T-helper 17 cell (primary cell): Measurements from ENCODE around the gene ISG15. TPM values are rescaled to one million over a fixed set of nuclear protein-coding genes. Genes with fewer than 3 reads are reported as not detected.
"Not testable (repeated sequence)": the region's sequence is repeated elsewhere in the genome, so short reads cannot be mapped to it uniquely, and the experiment has no call there.

ENCODE experiments used
- ATAC-seq: fragments of 150-1000 bp; cut with Tn5 transposase; 2 replicates; pipeline ENCODE4 v1.10.0; 2021; ENCODE audit warnings: mild to moderate bottlenecking, moderate library complexity
- DNase-seq, 3 donors: peaks; one replicate each; pipeline versions ENCODE4 v3.0.0 to v3.0.0-alpha.2; 2020 to 2021
- H3K9me3 ChIP-seq: one replicate; pipeline ENCODE4 v1.7.0; 2013; ENCODE audit warnings: low read length, mild to moderate bottlenecking; ENCODE audit not compliant: control insufficient read depth, poor library complexity, severe bottlenecking
- H3K27ac Mint-ChIP-seq: one replicate; pipeline ENCODE4 v1.8.0; 2022; ENCODE audit warnings: mild to moderate bottlenecking, moderate library complexity, mixed read lengths
- H3K27me3 Mint-ChIP-seq: one replicate; pipeline ENCODE4 v1.8.0; 2022; ENCODE audit warnings: mixed read lengths
- H3K36me3 Mint-ChIP-seq: one replicate; pipeline ENCODE4 v1.8.0; 2022; ENCODE audit warnings: low read depth, mixed read lengths
- H3K4me1 Mint-ChIP-seq: one replicate; pipeline ENCODE4 v1.8.0; 2022; ENCODE audit warnings: mild to moderate bottlenecking, mixed read lengths
- H3K4me3 Mint-ChIP-seq: one replicate; pipeline ENCODE4 v1.8.0; 2022; ENCODE audit warnings: mild to moderate bottlenecking, moderate library complexity, mixed read lengths
- total RNA-seq, 4 donors: library from RNA in 2 of 4; stranded (reverse) in 2 of 4; gene quantifications; one replicate each; pipeline ENCODE4 v1.2.3 and lab custom pipeline; 2022 to 2026

ISG15 gene
- total RNA-seq, 2 donors from 2014 or later = 19.5 to 52.1 TPM

- no peak overlapping the region for H3K4me3 Mint-ChIP-seq
Measured at GRCh38 chr1:1004420-1004779, 8.9 kb upstream of the ISG15 start.

GRCh38 chr1:1004780-1005697 lies 8.3 kb upstream of the ISG15 start:
- H3K4me3 Mint-ChIP-seq = peak overlapping the region; percentile 47
- DNase-seq (no peak), ATAC-seq (no peak)
- H3K27me3 Mint-ChIP-seq = peaks cover 45% of the 10 kb centered on the region
- peaks cover 4% of the 10 kb centered on the region for H3K36me3 Mint-ChIP-seq
- no peaks in the 10 kb centered on the region for H3K9me3 ChIP-seq
- H3K27ac Mint-ChIP-seq = no peak overlapping the region
- peaks cover 12% of the 10 kb centered on the region for H3K4me1 Mint-ChIP-seq

More at GRCh38 chr1:1004420-1004779, 8.9 kb upstream of the ISG15 start:
- Mint-ChIP-seq H3K4me1 (peaks cover 12% of the 10 kb centered on the region), H3K27ac (no peak overlapping the region), H3K36me3 (peaks cover 4% of the 10 kb centered on the region), H3K27me3 (peaks cover 45% of the 10 kb centered on the region)
- no peak for ATAC-seq
- H3K9me3 ChIP-seq = no peaks in the 10 kb centered on the region
- no peak for DNase-seq

- H3K4me3 Mint-ChIP-seq = no peak overlapping the region
- DNase-seq = peak in 1 of 3 donors; percentile 3
- H3K27me3 Mint-ChIP-seq = peaks cover 45% of the 10 kb centered on the region
Measured at GRCh38 chr1:1005774-1006304, 7.5 kb upstream of the ISG15 start.

GRCh38 chr1:1006305-1007159 lies 6.8 kb upstream of the ISG15 start:
- Mint-ChIP-seq H3K27me3 (peaks cover 45% of the 10 kb centered on the region), H3K36me3 (peaks cover 2% of the 10 kb centered on the region), H3K4me3 (no peak overlapping the region), H3K4me1 (peaks cover 12% of the 10 kb centered on the region), H3K27ac (no peak overlapping the region)
- no peaks in the 10 kb centered on the region for H3K9me3 ChIP-seq
- ATAC-seq (no peak), DNase-seq (no peak)

More at GRCh38 chr1:1005774-1006304, 7.5 kb upstream of the ISG15 start:
- peaks cover 12% of the 10 kb centered on the region for H3K4me1 Mint-ChIP-seq
- H3K27ac Mint-ChIP-seq = no peak overlapping the region
- peaks cover 2% of the 10 kb centered on the region for H3K36me3 Mint-ChIP-seq
- H3K9me3 ChIP-seq = no peaks in the 10 kb centered on the region
- no peak for ATAC-seq

GRCh38 chr1:1010131-1010530 lies 3.2 kb upstream of the ISG15 start:
- Mint-ChIP-seq H3K4me1 (peaks cover 20% of the 10 kb centered on the region), H3K27me3 (peaks cover 27% of the 10 kb centered on the region)
- not testable (repeated sequence) for ATAC-seq, H3K9me3 ChIP-seq, H3K27ac Mint-ChIP-seq, DNase-seq, H3K36me3 Mint-ChIP-seq, H3K4me3 Mint-ChIP-seq

- H3K27me3 Mint-ChIP-seq = peaks cover 19% of the 10 kb centered on the region
- no peak for DNase-seq
- peaks cover 6% of the 10 kb centered on the region for H3K36me3 Mint-ChIP-seq
- no peak for ATAC-seq
- H3K27ac Mint-ChIP-seq = no peak overlapping the region
- H3K4me3 Mint-ChIP-seq = no peak overlapping the region
- peaks cover 18% of the 10 kb centered on the region for H3K4me1 Mint-ChIP-seq
- H3K9me3 ChIP-seq = no peaks in the 10 kb centered on the region
Measured at GRCh38 chr1:1011396-1011949, 1.8 kb upstream of the ISG15 start.

GRCh38 chr1:1012736-1013104 lies 577 bp upstream of the ISG15 start:
- Mint-ChIP-seq H3K27me3 (peaks cover 12% of the 10 kb centered on the region), H3K4me3 (peak overlapping the region; percentile 98), H3K4me1 (peaks cover 21% of the 10 kb centered on the region), H3K27ac (peak overlapping the region; percentile 98)
- H3K9me3 ChIP-seq, DNase-seq, H3K36me3 Mint-ChIP-seq: not testable (repeated sequence)
- peak; percentile 4 for ATAC-seq

GRCh38 chr1:1013922-1014648 lies 788 bp downstream of the ISG15 start:
- Mint-ChIP-seq H3K4me3 (peak overlapping the region; percentile 98), H3K27ac (peak overlapping the region; percentile 98), H3K27me3 (peaks cover 1% of the 10 kb centered on the region), H3K4me1 (peaks cover 20% of the 10 kb centered on the region), H3K36me3 (peaks cover 6% of the 10 kb centered on the region)
- H3K9me3 ChIP-seq = no peaks in the 10 kb centered on the region
- ATAC-seq = peak; percentile 29
- peak in 1 of 3 donors; percentile 17 for DNase-seq

- H3K4me3 Mint-ChIP-seq = peak overlapping the region; percentile 98
- no peaks in the 10 kb centered on the region for H3K27me3 Mint-ChIP-seq
- peak in 1 of 3 donors; percentile 10 for DNase-seq
- peak overlapping the region; percentile 98 for H3K27ac Mint-ChIP-seq
- H3K9me3 ChIP-seq = no peaks in the 10 kb centered on the region
- peaks cover 6% of the 10 kb centered on the region for H3K36me3 Mint-ChIP-seq
- ATAC-seq = no peak
- H3K4me1 Mint-ChIP-seq = peaks cover 18% of the 10 kb centered on the region
Measured at GRCh38 chr1:1014799-1015681, 1.7 kb downstream of the ISG15 start.

GRCh38 chr1:1017397-1018320 lies 4.4 kb downstream of the ISG15 start:
- H3K27me3 Mint-ChIP-seq, H3K9me3 ChIP-seq, H3K4me3 Mint-ChIP-seq, H3K27ac Mint-ChIP-seq, ATAC-seq, DNase-seq, H3K36me3 Mint-ChIP-seq: not testable (repeated sequence)
- H3K4me1 Mint-ChIP-seq = peaks cover 18% of the 10 kb centered on the region

GRCh38 chr1:1018321-1018685 lies 5.0 kb downstream of the ISG15 start:
- H3K27me3 Mint-ChIP-seq, ATAC-seq, DNase-seq, H3K9me3 ChIP-seq, H3K36me3 Mint-ChIP-seq, H3K27ac Mint-ChIP-seq, H3K4me3 Mint-ChIP-seq: not testable (repeated sequence)
- H3K4me1 Mint-ChIP-seq = peaks cover 16% of the 10 kb centered on the region
